Glutamatergic neuron (in vitro differentiated cells): ENCODE data around the gene C1orf159. TPM values are rescaled to one million over a fixed set of nuclear protein-coding genes. Genes with fewer than 3 reads are reported as not detected.

Experiments used
- DNase-seq: peaks from one replicate; pipeline ENCODE4 v3.0.0; 2022
- H3K27ac Mint-ChIP-seq: one replicate; pipeline ENCODE4 v1.8.0; 2020; ENCODE audit warnings: mild to moderate bottlenecking, mixed read lengths, inconsistent platforms; ENCODE audit not compliant: unreplicated experiment
- H3K27me3 Mint-ChIP-seq: one replicate; pipeline ENCODE4 v1.8.0; 2020; ENCODE audit warnings: mild to moderate bottlenecking, moderate library complexity, mixed read lengths, inconsistent platforms; ENCODE audit not compliant: unreplicated experiment
- H3K36me3 Mint-ChIP-seq: one replicate; pipeline ENCODE4 v1.8.0; 2020; ENCODE audit warnings: mild to moderate bottlenecking, mixed read lengths, inconsistent platforms; ENCODE audit not compliant: unreplicated experiment
- H3K4me1 Mint-ChIP-seq: one replicate; pipeline ENCODE4 v1.8.0; 2020; ENCODE audit warnings: mild to moderate bottlenecking, low read depth, mixed read lengths, inconsistent platforms; ENCODE audit not compliant: unreplicated experiment
- H3K4me3 Mint-ChIP-seq: one replicate; pipeline ENCODE4 v1.8.0; 2020; ENCODE audit warnings: mild to moderate bottlenecking, mixed read lengths, inconsistent platforms; ENCODE audit not compliant: unreplicated experiment
- H3K9me3 Mint-ChIP-seq: one replicate; pipeline ENCODE4 v1.8.0; 2020; ENCODE audit warnings: mild to moderate bottlenecking, moderate library complexity, mixed read lengths, inconsistent platforms; ENCODE audit not compliant: unreplicated experiment
- total RNA-seq: library from RNA; stranded (reverse); fragmentation: NEBNext Ultra II Directional; extraction: Animal tissue kit (Norgen Biotek cat#: 25700); gene quantifications from one replicate; pipeline ENCODE4 v1.2.1, GENCODE V29; 2021; ENCODE audit not compliant: unreplicated experiment
- TF ChIP-seq, protein P1 (sequence below): fragments of 200-600 bp; sonication (generic); IDR thresholded peaks from one replicate; pipeline ENCODE4 v1.5.0; 2021; ENCODE audit not compliant: partially characterized antibody, unreplicated experiment

C1orf159 gene
- total RNA-seq, 1 donor from 2014 or later: 24.5 TPM

DNA sequence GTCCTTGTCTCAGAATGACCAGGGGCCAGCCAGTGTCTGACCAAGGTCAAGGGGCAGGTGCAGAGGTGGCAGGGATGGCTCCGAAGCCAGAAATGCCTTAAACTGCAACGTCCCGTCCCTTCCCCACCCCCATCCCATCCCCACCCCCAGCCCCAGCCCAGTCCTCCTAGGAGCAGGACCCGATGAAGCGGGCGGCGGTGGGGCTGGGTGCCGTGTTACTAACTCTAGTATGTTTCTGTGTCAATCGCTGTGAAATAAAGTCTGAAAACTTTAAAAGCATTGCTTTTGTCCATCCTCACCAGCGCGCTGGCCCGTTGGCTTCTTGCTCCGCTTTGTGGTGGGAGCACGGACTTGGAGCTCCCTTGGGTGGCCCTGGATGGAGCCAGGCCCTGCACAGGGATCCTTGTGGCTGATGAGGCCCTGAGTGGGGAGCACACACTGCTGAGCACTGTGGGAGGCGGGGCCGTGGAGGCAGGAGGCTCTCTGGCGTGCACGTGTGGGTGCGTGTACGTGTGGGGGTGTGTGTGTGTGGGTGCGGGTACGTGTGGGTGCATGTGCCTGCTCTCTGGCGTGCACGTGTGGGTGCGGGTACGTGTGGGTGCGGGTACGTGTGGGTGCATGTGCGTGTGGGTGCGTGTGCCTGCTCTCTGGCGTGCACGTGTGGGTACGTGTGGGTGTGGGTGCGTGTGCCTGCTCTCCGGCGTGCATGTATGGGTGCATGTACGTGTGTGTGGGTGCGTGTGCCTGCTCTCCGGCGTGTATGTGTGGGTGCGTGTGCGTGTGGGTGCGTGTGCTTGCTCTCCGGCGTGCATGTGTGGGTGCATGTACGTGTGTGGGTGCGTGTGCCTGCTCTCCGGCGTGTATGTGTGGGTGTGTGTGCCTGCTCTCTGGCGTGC is 59.8 kb downstream of the C1orf159 start:
- Mint-ChIP-seq H3K27ac (peak overlapping the region; percentile 17), H3K36me3 (peaks cover 7% of the 10 kb centered on the region), H3K4me1 (no peaks in the 10 kb centered on the region), H3K9me3 (peaks cover 14% of the 10 kb centered on the region), H3K4me3 (no peak overlapping the region), H3K27me3 (peaks cover 19% of the 10 kb centered on the region)
- TF ChIP-seq, protein P1, sequence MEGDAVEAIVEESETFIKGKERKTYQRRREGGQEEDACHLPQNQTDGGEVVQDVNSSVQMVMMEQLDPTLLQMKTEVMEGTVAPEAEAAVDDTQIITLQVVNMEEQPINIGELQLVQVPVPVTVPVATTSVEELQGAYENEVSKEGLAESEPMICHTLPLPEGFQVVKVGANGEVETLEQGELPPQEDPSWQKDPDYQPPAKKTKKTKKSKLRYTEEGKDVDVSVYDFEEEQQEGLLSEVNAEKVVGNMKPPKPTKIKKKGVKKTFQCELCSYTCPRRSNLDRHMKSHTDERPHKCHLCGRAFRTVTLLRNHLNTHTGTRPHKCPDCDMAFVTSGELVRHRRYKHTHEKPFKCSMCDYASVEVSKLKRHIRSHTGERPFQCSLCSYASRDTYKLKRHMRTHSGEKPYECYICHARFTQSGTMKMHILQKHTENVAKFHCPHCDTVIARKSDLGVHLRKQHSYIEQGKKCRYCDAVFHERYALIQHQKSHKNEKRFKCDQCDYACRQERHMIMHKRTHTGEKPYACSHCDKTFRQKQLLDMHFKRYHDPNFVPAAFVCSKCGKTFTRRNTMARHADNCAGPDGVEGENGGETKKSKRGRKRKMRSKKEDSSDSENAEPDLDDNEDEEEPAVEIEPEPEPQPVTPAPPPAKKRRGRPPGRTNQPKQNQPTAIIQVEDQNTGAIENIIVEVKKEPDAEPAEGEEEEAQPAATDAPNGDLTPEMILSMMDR: no peak
- DNase-seq: no peak

DNA sequence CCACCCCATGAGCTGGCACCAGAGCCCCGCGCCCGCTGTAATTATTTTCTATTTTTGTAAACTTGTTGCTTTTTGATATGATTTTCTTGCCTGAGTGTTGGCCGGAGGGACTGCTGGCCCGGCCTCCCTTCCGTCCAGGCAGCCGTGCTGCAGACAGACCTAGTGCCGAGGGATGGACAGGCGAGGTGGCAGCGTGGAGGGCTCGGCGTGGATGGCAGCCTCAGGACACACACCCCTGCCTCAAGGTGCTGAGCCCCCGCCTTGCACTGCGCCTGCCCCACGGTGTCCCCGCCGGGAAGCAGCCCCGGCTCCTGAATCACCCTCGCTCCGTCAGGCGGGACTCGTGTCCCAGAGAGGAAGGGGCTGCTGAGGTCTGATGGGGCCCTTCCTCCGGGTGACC is 60.9 kb downstream of the C1orf159 start:
- no peak overlapping the region for H3K4me3 Mint-ChIP-seq
- no peaks in the 10 kb centered on the region for H3K4me1 Mint-ChIP-seq
- H3K36me3 Mint-ChIP-seq: peaks cover 7% of the 10 kb centered on the region
- no peak overlapping the region for H3K27ac Mint-ChIP-seq
- peaks cover 20% of the 10 kb centered on the region for H3K27me3 Mint-ChIP-seq
- no peak for DNase-seq
- TF ChIP-seq, protein P1: no peak
- H3K9me3 Mint-ChIP-seq: peaks cover 14% of the 10 kb centered on the region

DNA sequence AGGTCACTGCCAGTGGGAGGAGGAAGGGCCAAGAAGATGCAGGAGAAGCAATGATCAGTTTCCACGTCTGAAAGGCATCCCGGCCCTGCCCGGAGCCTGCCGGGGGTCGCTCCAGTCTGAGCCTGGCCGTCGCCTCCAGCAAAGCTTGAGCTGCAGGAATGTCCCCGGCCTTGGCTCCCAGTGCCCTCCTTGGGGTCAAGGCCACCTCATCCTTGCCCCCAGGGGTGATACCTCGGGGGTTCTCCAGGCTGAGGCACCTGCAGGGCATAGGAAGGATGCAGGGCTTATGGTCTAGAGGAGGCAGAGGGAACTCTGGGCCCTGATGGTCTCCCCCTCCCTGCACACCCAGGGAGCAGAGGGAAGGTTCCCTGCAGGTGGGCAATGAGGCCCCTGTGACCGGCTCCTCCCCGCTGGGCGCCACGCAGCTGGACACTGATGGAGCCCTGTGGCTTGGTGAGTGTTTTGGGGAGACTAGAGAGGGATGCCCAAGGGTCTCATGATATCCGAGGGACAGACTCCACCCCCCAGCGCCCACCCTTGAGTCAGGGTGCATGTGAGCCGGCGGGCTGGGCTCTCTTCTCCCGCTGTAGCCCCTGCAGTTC is 61.7 kb downstream of the C1orf159 start:
- H3K9me3 Mint-ChIP-seq: peaks cover 14% of the 10 kb centered on the region
- no peak overlapping the region for H3K4me3 Mint-ChIP-seq
- no peak overlapping the region for H3K27ac Mint-ChIP-seq
- peaks cover 7% of the 10 kb centered on the region for H3K36me3 Mint-ChIP-seq
- peaks cover 20% of the 10 kb centered on the region for H3K27me3 Mint-ChIP-seq
- no peak for DNase-seq
- H3K4me1 Mint-ChIP-seq: no peaks in the 10 kb centered on the region
- TF ChIP-seq, protein P1: no peak

DNA sequence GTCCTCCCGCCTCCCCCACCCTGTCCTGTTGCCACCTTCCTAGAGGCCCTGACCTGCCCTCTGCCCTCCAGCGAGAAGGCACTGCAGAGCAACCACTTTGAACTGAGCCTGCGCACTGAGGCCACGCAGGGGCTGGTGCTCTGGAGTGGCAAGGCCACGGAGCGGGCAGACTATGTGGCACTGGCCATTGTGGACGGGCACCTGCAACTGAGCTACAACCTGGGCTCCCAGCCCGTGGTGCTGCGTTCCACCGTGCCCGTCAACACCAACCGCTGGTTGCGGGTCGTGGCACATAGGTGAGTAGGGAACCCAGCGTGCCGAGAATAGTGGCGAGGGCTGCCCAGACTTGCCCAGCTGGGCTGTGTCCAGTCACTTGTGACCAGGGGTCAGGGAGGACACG is 62.2 kb downstream of the C1orf159 start:
- no peak overlapping the region for H3K4me3 Mint-ChIP-seq
- DNase-seq: no peak
- H3K27me3 Mint-ChIP-seq: peaks cover 20% of the 10 kb centered on the region
- H3K36me3 Mint-ChIP-seq: peaks cover 7% of the 10 kb centered on the region
- H3K9me3 Mint-ChIP-seq: peaks cover 14% of the 10 kb centered on the region
- H3K27ac Mint-ChIP-seq: no peak overlapping the region
- TF ChIP-seq, protein P1: no peak
- H3K4me1 Mint-ChIP-seq: no peaks in the 10 kb centered on the region

DNA sequence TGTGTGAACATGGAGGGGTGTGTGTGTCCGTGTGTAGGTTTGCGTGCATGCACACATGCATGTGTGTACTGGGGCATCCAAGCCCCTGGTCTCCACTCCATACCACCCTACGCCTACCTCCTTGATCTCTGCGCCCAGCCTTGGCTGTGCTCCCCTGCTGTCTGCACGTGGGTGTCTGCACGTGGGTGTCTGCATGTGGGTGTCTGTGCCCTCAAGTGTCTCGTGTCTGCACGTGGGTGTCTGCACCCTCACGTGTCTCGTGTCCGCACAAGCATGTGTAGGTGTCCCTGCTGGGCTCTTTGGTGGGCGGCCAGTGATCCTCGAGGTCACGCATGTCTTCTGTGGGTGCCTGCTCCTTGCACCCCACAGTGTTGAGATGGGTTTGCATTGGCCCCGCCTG is 62.9 kb downstream of the C1orf159 start:
- peaks cover 20% of the 10 kb centered on the region for H3K27me3 Mint-ChIP-seq
- H3K4me3 Mint-ChIP-seq: no peak overlapping the region
- H3K4me1 Mint-ChIP-seq: no peaks in the 10 kb centered on the region
- DNase-seq: no peak
- peaks cover 7% of the 10 kb centered on the region for H3K36me3 Mint-ChIP-seq
- TF ChIP-seq, protein P1: no peak
- H3K27ac Mint-ChIP-seq: no peak overlapping the region
- H3K9me3 Mint-ChIP-seq: peaks cover 16% of the 10 kb centered on the region
